Activated CD8-positive, alpha-beta memory T cell treated with anti-CD3 and anti-CD28 coated beads, Interleukin-2, amount 50 U/mL, for 24 hours (primary cell): ENCODE measurements around the gene TRABD2A.
"Not testable (repeated sequence)": the region's sequence is repeated elsewhere in the genome, so short reads cannot be mapped to it uniquely, and the experiment has no call there.

ENCODE experiments used
- DNase-seq: peaks from one replicate; pipeline ENCODE4 v3.0.0-alpha.2; 2020; ENCODE audit errors: extremely low read depth

Gene TRABD2A, protein sequence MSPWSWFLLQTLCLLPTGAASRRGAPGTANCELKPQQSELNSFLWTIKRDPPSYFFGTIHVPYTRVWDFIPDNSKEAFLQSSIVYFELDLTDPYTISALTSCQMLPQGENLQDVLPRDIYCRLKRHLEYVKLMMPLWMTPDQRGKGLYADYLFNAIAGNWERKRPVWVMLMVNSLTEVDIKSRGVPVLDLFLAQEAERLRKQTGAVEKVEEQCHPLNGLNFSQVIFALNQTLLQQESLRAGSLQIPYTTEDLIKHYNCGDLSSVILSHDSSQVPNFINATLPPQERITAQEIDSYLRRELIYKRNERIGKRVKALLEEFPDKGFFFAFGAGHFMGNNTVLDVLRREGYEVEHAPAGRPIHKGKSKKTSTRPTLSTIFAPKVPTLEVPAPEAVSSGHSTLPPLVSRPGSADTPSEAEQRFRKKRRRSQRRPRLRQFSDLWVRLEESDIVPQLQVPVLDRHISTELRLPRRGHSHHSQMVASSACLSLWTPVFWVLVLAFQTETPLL

DNA sequence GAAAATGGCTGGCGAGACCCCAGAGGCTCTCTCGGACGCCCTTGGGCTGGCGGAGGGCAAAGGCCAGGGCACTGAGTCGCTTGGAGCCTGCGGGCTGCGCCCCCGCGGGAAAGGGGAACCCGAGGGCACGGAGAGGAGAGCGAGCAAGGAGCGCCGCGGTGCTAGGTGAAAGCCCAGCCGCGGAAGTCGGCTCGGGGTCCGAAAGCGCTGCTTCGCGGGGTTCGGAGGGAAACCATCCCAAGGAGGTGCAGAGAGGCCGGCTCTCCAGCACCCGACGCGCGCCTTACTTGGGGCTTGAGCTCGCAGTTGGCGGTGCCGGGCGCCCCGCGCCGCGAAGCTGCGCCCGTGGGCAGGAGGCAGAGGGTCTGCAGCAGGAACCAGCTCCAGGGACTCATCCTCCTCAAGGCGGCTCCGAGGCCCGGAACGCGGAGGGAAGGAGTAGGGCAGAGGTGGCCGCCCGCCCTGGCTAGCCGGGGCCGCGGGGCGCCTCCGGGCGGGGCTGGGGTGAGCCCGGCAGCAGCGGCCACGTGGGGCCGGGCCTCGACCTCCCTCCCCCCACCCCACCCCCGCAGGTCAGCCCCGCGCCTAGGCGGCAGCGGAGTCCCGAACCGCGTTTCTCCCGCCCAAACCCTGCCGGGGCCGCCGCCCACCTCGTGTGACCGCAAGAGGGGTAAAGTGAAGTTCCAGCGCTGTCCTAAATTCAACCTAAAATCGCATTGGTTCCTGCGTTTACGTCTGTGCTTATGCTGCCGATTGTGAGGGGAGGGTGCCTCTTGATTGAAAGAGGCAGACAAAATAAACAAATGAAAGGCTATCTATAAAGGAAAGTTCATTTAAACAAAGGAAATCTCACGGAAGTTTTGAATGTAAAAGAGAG lies at the start of gene TRABD2A:
Gene TRABD2A (minus strand): TSS at position 440 of the 877 bp plus-strand sequence. CDS start 45 bp downstream, at position 395.
- DNase-seq = no peak

GRCh38 chr2:84927275-84927627 lies 46.4 kb upstream of the TRABD2A start:
- DNase-seq = no peak

- DNase-seq = peak; percentile 98
Observed at GRCh38 chr2:84925724-84926376, 45.0 kb upstream of the TRABD2A start.

- no peak for DNase-seq
Observed at GRCh38 chr2:84925336-84925723, 44.4 kb upstream of the TRABD2A start.

DNA sequence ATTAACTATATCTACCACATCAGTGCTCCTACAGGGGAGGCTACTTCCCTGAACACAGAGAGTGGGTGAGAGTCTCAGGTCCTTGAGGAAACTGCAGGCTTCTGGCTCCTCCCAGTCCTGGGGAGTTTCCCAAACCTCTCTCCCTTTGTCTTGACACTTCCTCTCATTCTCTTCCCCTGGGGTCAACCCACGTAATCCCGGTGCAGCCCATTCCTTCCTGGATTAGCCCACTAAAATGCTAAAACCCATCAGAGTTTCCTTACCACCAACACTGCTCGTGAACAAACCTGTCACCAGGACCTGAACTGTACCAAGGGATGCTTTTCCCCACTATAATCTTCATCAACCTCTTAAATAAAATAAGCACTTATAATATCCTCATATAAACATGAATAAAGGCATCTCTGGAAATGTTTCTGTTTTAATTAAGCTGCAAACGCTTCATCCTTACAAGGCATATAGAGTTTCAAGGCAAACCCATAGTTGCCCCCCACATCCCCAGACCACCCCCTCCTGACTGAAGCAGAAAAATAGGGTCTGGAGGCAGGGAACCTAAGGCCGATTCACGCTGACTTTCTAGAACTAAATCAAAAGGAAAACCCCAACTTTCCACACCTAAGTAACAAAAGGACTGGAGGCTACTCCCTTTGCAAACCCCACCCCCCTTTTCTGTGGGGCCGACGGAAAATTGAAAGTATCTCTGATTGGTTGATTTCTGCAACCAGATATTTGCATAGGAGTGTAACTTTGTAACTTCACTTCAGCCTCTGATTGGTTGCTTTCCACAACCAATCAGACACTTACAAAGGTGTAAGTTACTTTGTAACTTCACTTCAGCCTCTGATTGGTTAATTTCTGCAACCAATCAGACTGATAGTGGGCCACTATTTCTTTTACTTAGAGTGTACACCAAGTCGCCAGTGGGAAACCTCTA lies 43.6 kb upstream of the TRABD2A start:
- DNase-seq = no peak

GRCh38 chr2:84923009-84923408 lies 42.1 kb upstream of the TRABD2A start:
- no peak for DNase-seq

DNA sequence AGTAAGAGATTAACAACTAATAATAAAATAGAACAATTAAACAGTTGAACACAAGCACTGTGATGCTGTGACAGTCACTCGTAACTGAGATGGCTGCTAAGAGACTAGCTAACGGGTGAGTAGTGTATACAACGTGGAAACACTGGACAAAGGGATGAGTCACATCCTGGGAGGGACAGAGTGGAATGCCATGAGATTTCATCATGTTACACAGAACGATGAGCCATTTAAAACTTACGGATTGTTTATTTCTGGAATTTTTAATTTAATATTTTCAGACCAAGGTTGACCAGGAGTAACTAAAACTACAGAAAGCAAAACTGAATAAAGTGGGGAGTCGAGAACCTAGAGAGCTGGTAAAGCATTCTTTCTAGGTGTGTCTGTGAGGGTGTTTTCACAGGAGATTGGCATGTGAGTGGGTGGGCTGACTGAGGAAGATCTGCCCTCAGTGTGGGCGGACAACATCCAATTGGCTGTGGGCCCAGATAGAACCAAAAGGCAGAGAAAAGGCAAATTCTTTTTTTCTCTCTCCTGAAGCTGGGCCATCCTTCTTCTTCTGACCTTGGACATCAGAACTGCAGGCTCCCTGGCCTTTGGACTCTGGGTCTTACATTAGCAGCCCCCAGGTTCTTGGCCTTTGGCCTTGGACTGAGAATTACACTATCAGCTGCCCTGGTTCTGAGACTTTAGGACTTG lies 39.1 kb upstream of the TRABD2A start:
- DNase-seq = no peak

DNA sequence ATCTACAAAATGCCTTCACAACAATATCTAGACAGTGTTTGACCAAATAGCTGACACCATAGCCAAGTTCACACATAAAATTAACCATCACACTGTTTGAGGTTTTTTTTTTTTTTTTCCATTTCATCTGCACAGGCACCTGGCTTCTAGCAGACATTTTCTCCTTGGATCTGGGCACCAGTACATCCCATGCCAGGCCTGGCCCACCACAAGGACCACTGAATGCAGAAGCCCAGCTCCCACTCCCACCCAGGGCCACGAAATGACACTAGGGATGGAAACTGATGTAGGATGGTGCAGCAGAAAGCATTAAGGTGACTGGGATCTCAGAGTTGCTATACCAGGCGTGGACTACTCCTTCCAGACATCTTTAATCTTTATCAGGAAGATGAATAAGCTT lies 37.5 kb upstream of the TRABD2A start:
- no peak for DNase-seq

- not testable (repeated sequence) for DNase-seq
Observed at GRCh38 chr2:84917821-84918220, 36.9 kb upstream of the TRABD2A start.

DNA sequence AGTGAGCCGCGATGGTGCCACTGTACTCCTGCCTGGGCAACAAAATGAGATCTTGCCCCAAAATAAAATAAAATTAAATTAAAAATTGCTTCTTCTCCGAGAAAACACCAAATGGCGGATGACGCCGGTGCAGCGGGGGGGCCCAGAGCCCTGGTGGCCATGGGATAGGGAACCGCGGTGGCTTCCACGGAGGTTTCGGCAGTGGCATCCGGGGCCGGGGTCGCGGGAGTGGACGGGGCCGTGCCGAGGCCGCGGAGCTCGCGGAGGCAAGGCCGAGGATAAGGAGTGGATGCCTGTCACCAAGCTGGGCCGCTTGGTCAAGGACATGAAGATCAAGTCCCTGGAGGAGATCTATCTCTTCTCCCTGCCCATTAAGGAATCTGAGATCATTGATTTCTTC lies 34.8 kb upstream of the TRABD2A start:
- not testable (repeated sequence) for DNase-seq

- DNase-seq = no peak
Observed at GRCh38 chr2:84914334-84914733, 33.5 kb upstream of the TRABD2A start.

- no peak for DNase-seq
Observed at GRCh38 chr2:84912984-84913383, 32.1 kb upstream of the TRABD2A start.

- DNase-seq = no peak
Observed at GRCh38 chr2:84911135-84911678, 30.3 kb upstream of the TRABD2A start.

GRCh38 chr2:84908948-84909713 lies 28.2 kb upstream of the TRABD2A start:
- no peak for DNase-seq

GRCh38 chr2:84906900-84907714 lies 26.2 kb upstream of the TRABD2A start:
- DNase-seq = no peak

DNA sequence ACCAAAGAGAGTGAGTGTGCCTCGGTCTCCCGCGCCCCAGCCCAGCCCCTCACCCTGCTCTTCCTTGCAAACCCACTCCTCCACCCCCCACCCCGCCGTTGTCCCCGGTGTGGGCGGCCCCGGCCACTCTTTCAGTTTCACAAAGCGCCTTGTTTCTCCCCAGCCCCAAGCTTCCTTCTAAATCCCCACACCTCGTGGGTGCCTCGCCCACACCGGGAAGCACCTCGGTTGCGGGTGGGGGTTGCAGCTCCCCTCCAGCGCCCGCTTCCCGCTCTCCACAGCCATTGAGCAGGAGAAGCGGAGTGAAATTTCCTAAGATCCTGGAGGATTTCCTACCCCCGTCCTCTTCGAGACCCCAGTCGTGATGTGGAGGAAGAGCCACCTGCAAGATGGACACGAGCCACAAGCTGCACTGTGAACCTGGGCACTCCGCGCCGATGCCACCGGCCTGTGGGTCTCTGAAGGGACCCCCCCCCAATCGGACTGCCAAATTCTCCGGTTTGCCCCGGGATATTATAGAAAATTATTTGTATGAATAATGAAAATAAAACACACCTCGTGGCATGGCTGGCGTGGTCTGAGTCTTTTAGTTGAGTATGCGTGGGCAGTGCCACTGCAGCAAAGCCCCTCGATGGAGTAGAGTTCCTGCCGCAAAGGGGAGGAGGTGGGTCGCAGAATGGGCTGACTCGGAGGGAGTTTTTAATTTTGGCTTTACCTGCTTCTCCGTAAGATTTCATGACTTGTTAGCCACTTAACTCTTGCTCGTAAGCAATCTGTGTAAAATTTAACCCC lies 25.4 kb upstream of the TRABD2A start:
- DNase-seq = no peak
